NOMO-1 treated with dmso at 0.1 percent for 144 hours (cell line): ENCODE data around the gene CLCN4.
A peak's percentile ranks its signal among the peaks of the same experiment; 100 is the strongest.

Experiments
- DNase-seq: peaks from one replicate; lab custom pipeline; 2025; ENCODE audit not compliant: unreplicated experiment; lab: John Stamatoyannopoulos, UW

CLCN4 gene

GRCh38 chrX:10166248-10166716, 9.5 kb downstream of the CLCN4 start:
- no peak for DNase-seq

GRCh38 chrX:10166731-10167151, 10.0 kb downstream of the CLCN4 start:
- peak; percentile 35 for DNase-seq

GRCh38 chrX:10167573-10167972, 10.8 kb downstream of the CLCN4 start:
- no peak for DNase-seq

- DNase-seq, result peak; percentile 43
These were observed 11.5 kb downstream of the CLCN4 start for GRCh38 chrX:10168226-10168625.

- DNase-seq, result no peak
These were observed 12.4 kb downstream of the CLCN4 start for GRCh38 chrX:10169175-10169574.

GRCh38 chrX:10171249-10171648, 14.5 kb downstream of the CLCN4 start:
- peak; percentile 67 for DNase-seq

- DNase-seq, result no peak
These were observed 16.1 kb downstream of the CLCN4 start for GRCh38 chrX:10172877-10173276.

- DNase-seq, result no peak
These were observed 16.6 kb downstream of the CLCN4 start for GRCh38 chrX:10173331-10173900.

GRCh38 chrX:10174051-10174450, 17.3 kb downstream of the CLCN4 start:
- DNase-seq, result no peak

- no peak for DNase-seq
These were observed 18.0 kb downstream of the CLCN4 start for GRCh38 chrX:10174810-10175209.

- no peak for DNase-seq
These were observed 18.6 kb downstream of the CLCN4 start for GRCh38 chrX:10175319-10175871.

GRCh38 chrX:10176121-10177003, 19.6 kb downstream of the CLCN4 start:
- no peak for DNase-seq

- DNase-seq, result no peak
These were observed 20.2 kb downstream of the CLCN4 start for GRCh38 chrX:10177004-10177396.

GRCh38 chrX:10177601-10178000, 20.8 kb downstream of the CLCN4 start:
- DNase-seq, result no peak

GRCh38 chrX:10178866-10179463, 22.2 kb downstream of the CLCN4 start:
- no peak for DNase-seq

- no peak for DNase-seq
These were observed 27.0 kb downstream of the CLCN4 start for GRCh38 chrX:10183760-10184159.

GRCh38 chrX:10184411-10184810, 27.6 kb downstream of the CLCN4 start:
- DNase-seq, result no peak

GRCh38 chrX:10186355-10186754, 29.6 kb downstream of the CLCN4 start:
- DNase-seq, result no peak

GRCh38 chrX:10187421-10187820, 30.6 kb downstream of the CLCN4 start:
- DNase-seq, result no peak

GRCh38 chrX:10189317-10190268, 32.8 kb downstream of the CLCN4 start:
- peak; percentile 25 for DNase-seq

- DNase-seq, result peak; percentile 57
These were observed 33.6 kb downstream of the CLCN4 start for GRCh38 chrX:10190367-10190766.
